ENCODE results near the gene NUMB. TPM values are rescaled to one million over a fixed set of nuclear protein-coding genes. Genes with fewer than 3 reads are reported as not detected.

Gene NUMB
- total RNA-seq, 1 experiment from 2014 or later = 46.5 TPM

DNA sequence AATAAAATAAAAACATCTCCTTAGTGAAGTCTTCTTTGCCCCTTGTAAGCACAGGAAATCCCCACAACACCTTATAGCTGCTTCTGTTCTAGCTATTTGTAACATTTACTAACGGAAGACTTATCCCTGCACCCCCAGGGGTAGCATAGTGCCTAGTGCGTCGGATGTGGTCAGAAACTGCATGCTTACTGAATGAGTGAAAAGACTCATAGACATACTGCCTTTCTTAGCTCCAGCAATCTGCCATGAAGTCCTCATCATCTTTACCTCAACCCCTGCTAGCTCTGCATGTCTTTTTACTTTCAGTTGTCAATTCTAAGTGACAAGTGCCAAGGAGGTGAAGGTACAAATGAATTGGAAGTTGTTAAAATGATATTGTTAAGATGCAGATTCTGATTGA is 45.3 kb upstream of the NUMB start:
- H4K8ac ChIP-seq (replicated peaks; ENCODE audit: insufficient read length, low read depth, low read length) = no peak overlapping the region
- no peaks in the 10 kb centered on the region for H3K27me3 ChIP-seq (ENCODE audit: insufficient read depth, low read length)
- peaks cover 12 to 25% (median 23%) of the 10 kb centered on the region in 3 experiments; a peak in 6 of 7 replicates for H3K36me3 Mint-ChIP-seq (ENCODE audit: insufficient read depth in 1 of 3, low read depth in 3 of 3)
- no peak for TF ChIP-seq CTCF (conservative IDR thresholded peaks at IDR 0.05)
- H4K91ac ChIP-seq (ENCODE audit: insufficient read length, low read depth, low read length) = no peak overlapping the region
- no peak overlapping the region for H3K4ac ChIP-seq (ENCODE audit: low read depth, low read length)
- H2BK12ac ChIP-seq (ENCODE audit: insufficient read length, low read depth, low read length) = no peak overlapping the region
- no CpG with 5 or more reads among the region's 3 CpGs for WGBS (ENCODE audit: extremely low coverage, insufficient read length, low lambda C conversion rate)
- no peaks in the 10 kb centered on the region for H3K79me1 ChIP-seq (ENCODE audit: insufficient read depth, low read depth, low read length, poor library complexity, severe bottlenecking)
- no peaks in the 10 kb centered on the region for H3K79me2 ChIP-seq (ENCODE audit: insufficient read depth, low read length)
- no peaks in the 10 kb centered on the region for H3K9me3 ChIP-seq (ENCODE audit: control insufficient read depth, low read depth, low read length)
- H3T11ph ChIP-seq (ENCODE audit: low read length) = no peak overlapping the region
- no peak overlapping the region for H2BK15ac ChIP-seq (ENCODE audit: low read depth, low read length)
- no peak overlapping the region for H2BK5ac ChIP-seq (ENCODE audit: insufficient read length, low read length)
- H4K5ac ChIP-seq (ENCODE audit: insufficient read length, low read depth, low read length) = no peak overlapping the region
- H4K20me1 ChIP-seq (ENCODE audit: control insufficient read depth, insufficient read depth, insufficient read length) = no peaks in the 10 kb centered on the region
- no peak overlapping the region for H3K9ac ChIP-seq (ENCODE audit: extremely low read depth, insufficient read length, low read length)
- no peaks in the 10 kb centered on the region for H3K9me3 Mint-ChIP-seq
- H3K4me2 ChIP-seq (ENCODE audit: insufficient read depth, insufficient read length, low read length) = no peak overlapping the region
- no peaks in the 10 kb centered on the region for H3K27me3 Mint-ChIP-seq (ENCODE audit: low read depth)
- DNase-seq = no peak
- no peak overlapping the region; a peak in 1 of 7 replicates for H3K27ac Mint-ChIP-seq
- peaks cover 5% of the 10 kb centered on the region; the same call in 1 of the 2 replicates for H3K4me1 ChIP-seq (ENCODE audit: insufficient read depth, low read length)
- no peak overlapping the region for H2AK5ac ChIP-seq (ENCODE audit: insufficient read length, low read length)
- H3K23me2 ChIP-seq (ENCODE audit: insufficient read length, low read depth, low read length, poor library complexity, severe bottlenecking) = no peaks in the 10 kb centered on the region
- H3K27ac ChIP-seq (ENCODE audit: insufficient read length, low read depth, low read length) = no peak overlapping the region
- no peak overlapping the region for H3K14ac ChIP-seq (ENCODE audit: insufficient read depth, low read length)
- no peak overlapping the region for H3K56ac ChIP-seq (ENCODE audit: insufficient read length, low read depth, low read length)
- no peak overlapping the region for H2AFZ ChIP-seq (ENCODE audit: low read length)
- no peak overlapping the region for H3K23ac ChIP-seq (ENCODE audit: insufficient read length, low read depth, low read length)
- H3K4me1 Mint-ChIP-seq = peaks cover 15 to 24% of the 10 kb centered on the region in 2 experiments
- no peak overlapping the region for H2BK120ac ChIP-seq (ENCODE audit: low read depth, low read length, poor library complexity, severe bottlenecking)
- no peak overlapping the region for H3K18ac ChIP-seq (ENCODE audit: insufficient read length, low read depth, low read length)
- no peak overlapping the region for H2BK20ac ChIP-seq (ENCODE audit: low read depth, low read length, poor library complexity, severe bottlenecking)
- no peak overlapping the region for H3K4me3 Mint-ChIP-seq
